Breast epithelium (tissue), 4 donors: Measurements from ENCODE around the gene PCDHGA1. TPM values are rescaled to one million over a fixed set of nuclear protein-coding genes. Genes with fewer than 3 reads are reported as not detected.
A peak's percentile ranks its signal among the peaks of the same experiment; 100 is the strongest.
"Not testable (repeated sequence)": the region's sequence is repeated elsewhere in the genome, so short reads cannot be mapped to it uniquely, and the experiment has no call there.

Experiments
- DNase-seq, 2 donors: peaks; one replicate each; pipeline ENCODE4 v3.0.0-alpha.2; 2019; ENCODE audit warnings: low spot score in 2 of 2
- H3K27ac ChIP-seq, 2 donors: fragments of 200-600 bp; sonication (generic) in 1 of 2; one replicate each; pipeline ENCODE4 v1.5.1; 2016 to 2019; ENCODE audit warnings: mild to moderate bottlenecking in 1 of 2
- H3K27me3 ChIP-seq, 2 donors: fragments of 200-600 bp; sonication (generic) in 1 of 2; one replicate each; pipeline versions ENCODE4 v1.5.1 to v1.6.0; 2017 to 2019; ENCODE audit warnings: control low read depth in 1 of 2, mild to moderate bottlenecking in 1 of 2
- H3K36me3 ChIP-seq: fragments of 200-600 bp; one replicate; pipeline ENCODE4 v1.5.1; 2019
- H3K4me1 ChIP-seq, 2 donors: fragments of 200-600 bp; sonication (generic); one replicate each; pipeline ENCODE4 v1.5.1; 2016 to 2019; ENCODE audit warnings: control low read depth in 1 of 2
- H3K4me3 ChIP-seq, 3 donors: fragments of 200-600 bp; sonication (generic); 1 replicate in 2 of 3; 2 replicates in 1 of 3; pipeline ENCODE4 v1.5.1; 2016 to 2019; ENCODE audit warnings: mild to moderate bottlenecking in 3 of 3, moderate library complexity in 2 of 3
- H3K9me3 ChIP-seq, 2 donors: fragments of 200-600 bp; sonication (generic) in 1 of 2; one replicate each; pipeline ENCODE4 v1.5.1; 2016 to 2019; ENCODE audit warnings: control low read depth in 1 of 2
- CTCF ChIP-seq, 3 donors: fragments of 450-650 bp; IDR thresholded peaks; one replicate each; pipeline ENCODE4 v1.5.1; 2016 to 2017; ENCODE audit warnings: antibody characterized with exemption in 3 of 3, mild to moderate bottlenecking in 3 of 3, moderate library complexity in 3 of 3
- POLR2A ChIP-seq: fragments of 450-650 bp; IDR thresholded peaks from one replicate; pipeline ENCODE4 v1.6.1; 2016; ENCODE audit warnings: antibody characterized with exemption, mild to moderate bottlenecking, moderate library complexity
- POLR2AphosphoS5 ChIP-seq, 3 donors: sonication (generic); formaldehyde crosslinking; IDR thresholded peaks; one replicate each; pipeline ENCODE4 v1.6.1; 2017; ENCODE audit warnings: antibody characterized with exemption in 3 of 3
- intact Hi-C: fragments of 100-400 bp; cut with DNase I; formaldehyde crosslinking; loops from one replicate; pipeline ENCODE4 v1.15.1; 2023; ENCODE audit warnings: low total_unique reads
- total RNA-seq, 3 donors: library from RNA; depleted of rRNA; stranded (reverse); fragments of >200 nt; gene quantifications; one replicate each; pipeline ENCODE4 v1.1.0, GENCODE V29; 2016

The PCDHGA1 gene
- total RNA-seq, 3 donors from 2014 or later, result 0.80 to 1.3 (median 1.2) TPM

- no peaks in the 10 kb centered on the region for H3K27me3 ChIP-seq
- no peaks in the 10 kb centered on the region for H3K36me3 ChIP-seq
- no peak overlapping the region for H3K27ac ChIP-seq
- intact Hi-C loops, result loop anchor here (10.0 kb wide), 1 partner anchor 127 kb away; no protein-coding TSS in a partner anchor
- TF ChIP-seq POLR2A (no peak), POLR2AphosphoS5 (IDR thresholded peaks at IDR 0.05) (no peak), CTCF (IDR thresholded peaks at IDR 0.05) (no peak)
- H3K9me3 ChIP-seq, result peaks cover 91 to 99% of the 10 kb centered on the region in 2 donors
- DNase-seq, result no peak
- no peaks in the 10 kb centered on the region for H3K4me1 ChIP-seq
- H3K4me3 ChIP-seq, result peak overlapping the region in 1 of 3 donors; percentile 34
Measured at GRCh38 chr5:141427783-141428426, 97.6 kb downstream of the PCDHGA1 start.

- intact Hi-C loops, result no loop called here
- H3K4me1 ChIP-seq, result no peaks in the 10 kb centered on the region
- H3K27me3 ChIP-seq, result no peaks in the 10 kb centered on the region
- no peak for TF ChIP-seq CTCF (IDR thresholded peaks at IDR 0.05)
- TF ChIP-seq POLR2AphosphoS5 (IDR thresholded peaks at IDR 0.05), result no peak
- no peak for TF ChIP-seq POLR2A
- H3K27ac ChIP-seq, result no peak within 1 kb of the TSS
- DNase-seq, result no peak
- no peaks in the 10 kb centered on the region for H3K36me3 ChIP-seq
- H3K4me3 ChIP-seq, result peak within 1 kb of the TSS; percentile 26 to 48 (median 36)
- H3K9me3 ChIP-seq, result peaks cover 88 to 99% of the 10 kb centered on the region in 2 donors
Measured at GRCh38 chr5:141430332-141431113, 100.2 kb downstream of the PCDHGA1 start, which contains the start of gene PCDHGA12. PCDHGA12 (plus strand) TSS chr5:141430507; CDS start chr5:141430760, 253 bp downstream.

- H3K27ac ChIP-seq, result no peak overlapping the region
- TF ChIP-seq CTCF (IDR thresholded peaks at IDR 0.05), result no peak
- TF ChIP-seq POLR2A, result no peak
- no peak for TF ChIP-seq POLR2AphosphoS5 (IDR thresholded peaks at IDR 0.05)
- H3K4me1 ChIP-seq, result no peaks in the 10 kb centered on the region
- H3K36me3 ChIP-seq, result no peaks in the 10 kb centered on the region
- DNase-seq, result no peak
- H3K4me3 ChIP-seq, result peak overlapping the region; percentile 26 to 48 (median 36)
- intact Hi-C loops, result no loop called here
- no peaks in the 10 kb centered on the region for H3K27me3 ChIP-seq
- H3K9me3 ChIP-seq, result peaks cover 86 to 99% of the 10 kb centered on the region in 2 donors
Measured at GRCh38 chr5:141431286-141431685, 101.0 kb downstream of the PCDHGA1 start.

GRCh38 chr5:141432308-141432707 lies 102.0 kb downstream of the PCDHGA1 start:
- intact Hi-C loops, result not testable (repeated sequence)
- H3K9me3 ChIP-seq, result peaks cover 86 to 99% of the 10 kb centered on the region in 2 donors

GRCh38 chr5:141432726-141433125 lies 102.4 kb downstream of the PCDHGA1 start:
- H3K36me3 ChIP-seq, DNase-seq, H3K27me3 ChIP-seq, intact Hi-C loops, H3K4me1 ChIP-seq, H3K27ac ChIP-seq: not testable (repeated sequence)
- Histone ChIP-seq H3K9me3 (peaks cover 86 to 99% of the 10 kb centered on the region in 2 donors), H3K4me3 (peak overlapping the region in 1 of 3 donors; percentile 27)

More at GRCh38 chr5:141432308-141432707, 102.0 kb downstream of the PCDHGA1 start:
- peak overlapping the region in 1 of 3 donors; percentile 48 for H3K4me3 ChIP-seq
- H3K27me3 ChIP-seq, H3K36me3 ChIP-seq, DNase-seq, H3K4me1 ChIP-seq, H3K27ac ChIP-seq: not testable (repeated sequence)

- H3K4me3 ChIP-seq, result no peak overlapping the region
- peaks cover 84 to 99% of the 10 kb centered on the region in 2 donors for H3K9me3 ChIP-seq
- intact Hi-C loops, result no loop called here
- no peaks in the 10 kb centered on the region for H3K4me1 ChIP-seq
- H3K27ac ChIP-seq, result no peak overlapping the region
- DNase-seq, result no peak
- no peaks in the 10 kb centered on the region for H3K36me3 ChIP-seq
- TF ChIP-seq POLR2AphosphoS5 (IDR thresholded peaks at IDR 0.05), result no peak
- no peak for TF ChIP-seq POLR2A
- no peak for TF ChIP-seq CTCF (IDR thresholded peaks at IDR 0.05)
- H3K27me3 ChIP-seq, result no peaks in the 10 kb centered on the region
Measured at GRCh38 chr5:141434006-141434405, 103.7 kb downstream of the PCDHGA1 start.
